IPS-NIHi7 (cell line): ENCODE results near the gene TSC2.
"Not testable (repeated sequence)": the region's sequence is repeated elsewhere in the genome, so short reads cannot be mapped to it uniquely, and the experiment has no call there.

Source experiments
- DNase-seq: peaks from one replicate; pipeline ENCODE4 v3.0.0; 2012; ENCODE audit warnings: mixed read lengths; ENCODE audit errors: extremely low spot score

The TSC2 gene

GRCh38 chr16:2009791-2010510 lies 37.8 kb upstream of the TSC2 start, which contains the start of gene ZNF598:
TSS of gene ZNF598 (minus strand) at chr16:2009821.
- DNase-seq: peak; percentile 91

- not testable (repeated sequence) for DNase-seq
Measured at GRCh38 chr16:2011726-2012125, 36.1 kb upstream of the TSC2 start.

GRCh38 chr16:2013527-2013926 lies 34.3 kb upstream of the TSC2 start:
- no peak for DNase-seq

- no peak for DNase-seq
Measured at GRCh38 chr16:2015117-2015946, 32.5 kb upstream of the TSC2 start.

- no peak for DNase-seq
Measured at GRCh38 chr16:2015947-2016208, 31.9 kb upstream of the TSC2 start.

- no peak for DNase-seq
Measured at GRCh38 chr16:2016407-2016922, 31.3 kb upstream of the TSC2 start.

- no peak for DNase-seq
Measured at GRCh38 chr16:2019518-2019920, 28.3 kb upstream of the TSC2 start, which contains the start of gene NPW. TSS of gene NPW (plus strand) at chr16:2019785.

GRCh38 chr16:2019921-2020831 lies 27.6 kb upstream of the TSC2 start:
- no peak for DNase-seq

- peak; percentile 83 for DNase-seq
Measured at GRCh38 chr16:2022723-2023091, 25.1 kb upstream of the TSC2 start.

GRCh38 chr16:2023092-2024031 lies 24.4 kb upstream of the TSC2 start:
- DNase-seq: peak; percentile 95

- DNase-seq: no peak
Measured at GRCh38 chr16:2024032-2024420, 23.8 kb upstream of the TSC2 start.

- DNase-seq: no peak
Measured at GRCh38 chr16:2025251-2025650, 22.5 kb upstream of the TSC2 start.

GRCh38 chr16:2025878-2026460 lies 21.8 kb upstream of the TSC2 start:
- DNase-seq: no peak

- DNase-seq: peak; percentile 76
Measured at GRCh38 chr16:2026461-2027023, 21.2 kb upstream of the TSC2 start, which contains the start of gene NHERF2. TSS of gene NHERF2 (plus strand) at chr16:2026902. CDS start at chr16:2027006, 104 bp downstream.

GRCh38 chr16:2027024-2028010 lies 20.5 kb upstream of the TSC2 start:
- DNase-seq: no peak

GRCh38 chr16:2028146-2028545 lies 19.6 kb upstream of the TSC2 start:
- no peak for DNase-seq

- DNase-seq: no peak
Measured at GRCh38 chr16:2028620-2029220, 19.1 kb upstream of the TSC2 start.

GRCh38 chr16:2029350-2029749 lies 18.4 kb upstream of the TSC2 start:
- no peak for DNase-seq
